ENCODE data around the gene PDE4D. TPM values are rescaled to one million over a fixed set of nuclear protein-coding genes. Genes with fewer than 3 reads are reported as not detected.

PDE4D gene
- total RNA-seq, 5 donors from 2014 or later (not counting 1 experiment from before 2014, with no cell fraction given), result 45.1 to 136 (median 64.9) TPM

DNA sequence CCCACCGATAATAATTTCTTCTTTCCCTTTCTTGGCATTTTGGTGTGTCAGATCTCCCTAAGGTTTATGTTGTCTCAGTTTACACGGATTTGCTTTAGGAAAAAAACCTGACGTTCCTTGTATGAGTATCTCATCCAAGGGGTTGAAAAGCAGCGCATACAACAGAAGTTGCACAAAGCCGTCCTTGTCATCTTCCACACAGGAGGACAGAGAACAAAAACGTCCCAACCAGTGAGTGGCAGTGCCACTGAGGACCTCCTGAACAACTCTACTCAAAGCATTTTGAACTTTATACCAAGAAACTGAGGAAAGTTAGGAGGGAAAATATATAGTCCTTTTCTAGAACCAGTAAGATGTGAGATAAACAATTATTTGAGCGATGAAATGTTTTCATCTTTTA lies 547.0 kb downstream of the PDE4D start:
- ATAC-seq (replicated peaks in 1 of 4), result no peak
- no peaks in the 10 kb centered on the region for H3K36me3 Mint-ChIP-seq
- Histone ChIP-seq H3K4me3 (ENCODE audit: control insufficient read depth in 1 of 2, extremely low read depth in 1 of 2, low read length in 1 of 2) (no peak overlapping the region), H3K27ac (ENCODE audit: low read length) (no peak overlapping the region), H3K9me3 (no peaks in the 10 kb centered on the region), H3K36me3 (ENCODE audit: control insufficient read depth in 2 of 2, extremely low read depth in 1 of 2, insufficient read depth in 1 of 2, low read length in 1 of 2) (no peaks in the 10 kb centered on the region), H3K4me1 (ENCODE audit: control insufficient read depth in 1 of 2, extremely low read depth in 1 of 2, insufficient read depth in 2 of 2, low read length in 2 of 2) (peaks cover 0 to 5% of the 10 kb centered on the region in 2 experiments), H3K27me3 (replicated peaks in 1 of 2; ENCODE audit: control insufficient read depth in 2 of 2, extremely low read depth in 1 of 2, insufficient read depth in 2 of 2, low read length in 1 of 2) (no peaks in the 10 kb centered on the region)
- H3K27me3 Mint-ChIP-seq, result peaks cover 4 to 12% of the 10 kb centered on the region in 2 donors
- no peak overlapping the region for H3K27ac Mint-ChIP-seq
- H3K9me3 Mint-ChIP-seq, result no peaks in the 10 kb centered on the region
- H3K4me1 Mint-ChIP-seq, result peaks cover 0 to 11% (median 0%) of the 10 kb centered on the region in 3 donors
- no peak overlapping the region for H3K4me3 Mint-ChIP-seq
- no peak for DNase-seq
- POLR2A ChIA-PET, result no interaction called here
- WGBS (ENCODE audit: insufficient coverage), result 90% methylated on average over 2 of the region's 7 CpGs
- CTCF ChIA-PET, result no interaction called here

DNA sequence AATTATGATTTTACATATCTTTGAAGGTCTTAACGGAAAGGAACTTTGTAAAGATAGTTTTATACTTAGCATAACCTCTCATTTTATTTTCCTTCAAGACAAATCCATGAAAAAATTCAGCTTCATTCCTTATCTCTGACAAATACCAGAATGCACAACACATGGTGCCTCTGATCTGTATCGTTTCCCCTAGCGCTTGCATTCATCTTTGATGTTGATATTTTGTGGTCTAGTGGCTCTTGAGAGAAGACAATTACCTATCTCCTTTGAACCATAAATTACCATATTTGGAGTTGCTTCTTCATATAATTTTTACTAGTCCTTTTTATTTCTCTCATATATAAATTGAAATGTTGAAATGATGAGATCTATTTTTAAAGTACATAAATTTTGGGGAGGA lies 551.3 kb downstream of the PDE4D start:
- Mint-ChIP-seq H3K36me3 (no peaks in the 10 kb centered on the region), H3K4me3 (no peak overlapping the region), H3K27me3 (peaks cover 6 to 21% of the 10 kb centered on the region in 2 donors), H3K9me3 (no peaks in the 10 kb centered on the region), H3K27ac (no peak overlapping the region), H3K4me1 (peaks cover 0 to 11% (median 0%) of the 10 kb centered on the region in 3 donors)
- Histone ChIP-seq H3K9me3 (no peaks in the 10 kb centered on the region), H3K4me3 (ENCODE audit: control insufficient read depth in 1 of 2, extremely low read depth in 1 of 2, low read length in 1 of 2) (no peak overlapping the region), H3K36me3 (ENCODE audit: control insufficient read depth in 2 of 2, extremely low read depth in 1 of 2, insufficient read depth in 1 of 2, low read length in 1 of 2) (no peaks in the 10 kb centered on the region), H3K27ac (ENCODE audit: low read length) (no peak overlapping the region), H3K27me3 (replicated peaks in 1 of 2; ENCODE audit: control insufficient read depth in 2 of 2, extremely low read depth in 1 of 2, insufficient read depth in 2 of 2, low read length in 1 of 2) (no peaks in the 10 kb centered on the region), H3K4me1 (ENCODE audit: control insufficient read depth in 1 of 2, extremely low read depth in 1 of 2, insufficient read depth in 2 of 2, low read length in 2 of 2) (peaks cover 0 to 5% of the 10 kb centered on the region in 2 experiments)
- POLR2A ChIA-PET, result no interaction called here
- no CpG with 5 or more reads among the region's 3 CpGs for WGBS (ENCODE audit: insufficient coverage)
- CTCF ChIA-PET, result interaction anchor here in 1 of 2 donors (0.8 kb wide), 1 partner anchor 12 kb away, joined by 3 read pairs; no protein-coding TSS in a partner anchor
- DNase-seq, result peak in 1 of 35 experiments; percentile 11
- peak in 1 of 4 experiments; percentile 70 for ATAC-seq (replicated peaks in 1 of 4)

DNA sequence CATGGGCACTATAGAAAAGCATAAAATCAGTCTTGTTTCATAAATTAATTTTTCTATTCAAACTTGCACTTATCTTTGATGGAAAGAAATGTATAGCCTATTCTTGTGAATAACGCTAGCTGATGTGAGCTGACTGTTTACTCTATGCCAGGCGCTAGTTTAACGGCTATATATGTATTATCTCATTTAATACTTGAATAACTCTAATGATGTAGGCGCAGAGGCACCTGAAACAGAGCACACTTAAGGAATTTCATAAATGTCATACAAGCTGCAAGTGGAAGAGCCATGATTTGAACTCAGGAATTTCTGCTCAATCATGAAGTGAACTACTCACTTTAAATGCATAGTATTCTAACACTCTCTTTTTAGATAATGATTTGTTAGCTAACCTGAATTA lies 551.8 kb downstream of the PDE4D start:
- Mint-ChIP-seq H3K9me3 (no peaks in the 10 kb centered on the region), H3K27ac (no peak overlapping the region), H3K27me3 (peaks cover 6 to 21% of the 10 kb centered on the region in 2 donors), H3K4me1 (peaks cover 0 to 11% (median 0%) of the 10 kb centered on the region in 3 donors), H3K4me3 (no peak overlapping the region), H3K36me3 (no peaks in the 10 kb centered on the region)
- Histone ChIP-seq H3K9me3 (no peaks in the 10 kb centered on the region), H3K4me3 (ENCODE audit: control insufficient read depth in 1 of 2, extremely low read depth in 1 of 2, low read length in 1 of 2) (no peak overlapping the region), H3K36me3 (ENCODE audit: control insufficient read depth in 2 of 2, extremely low read depth in 1 of 2, insufficient read depth in 1 of 2, low read length in 1 of 2) (no peaks in the 10 kb centered on the region), H3K27me3 (replicated peaks in 1 of 2; ENCODE audit: control insufficient read depth in 2 of 2, extremely low read depth in 1 of 2, insufficient read depth in 2 of 2, low read length in 1 of 2) (no peaks in the 10 kb centered on the region), H3K4me1 (ENCODE audit: control insufficient read depth in 1 of 2, extremely low read depth in 1 of 2, insufficient read depth in 2 of 2, low read length in 2 of 2) (peaks cover 0 to 5% of the 10 kb centered on the region in 2 experiments), H3K27ac (ENCODE audit: low read length) (no peak overlapping the region)
- no CpG with 5 or more reads among the region's 4 CpGs for WGBS (ENCODE audit: insufficient coverage)
- no peak for DNase-seq
- CTCF ChIA-PET, result no interaction called here
- ATAC-seq (replicated peaks in 1 of 4), result no peak
- POLR2A ChIA-PET, result no interaction called here

DNA sequence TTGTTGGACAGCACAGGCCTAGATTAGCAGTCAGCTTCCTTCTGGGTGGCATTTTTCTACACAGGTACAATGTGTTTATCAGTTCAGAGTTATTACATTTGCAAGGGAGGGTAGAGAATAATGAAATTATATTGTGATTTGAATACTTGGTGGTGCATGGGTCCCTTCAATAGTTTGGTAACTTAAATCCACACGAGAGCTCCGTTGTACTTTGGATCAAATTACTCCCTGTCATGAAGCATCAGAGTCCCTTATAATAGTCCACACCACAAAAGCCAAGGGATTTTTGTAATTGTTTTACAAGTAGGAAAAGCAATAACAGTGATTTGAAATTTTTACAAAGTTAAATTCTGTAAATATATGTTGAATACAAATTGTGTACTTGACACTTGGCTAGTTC lies 552.4 kb downstream of the PDE4D start:
- H3K27me3 Mint-ChIP-seq, result peaks cover 6 to 21% of the 10 kb centered on the region in 2 donors
- ChIA-PET POLR2A (no interaction called here), CTCF (no interaction called here)
- Histone ChIP-seq H3K27ac (ENCODE audit: low read length) (no peak overlapping the region), H3K36me3 (ENCODE audit: control insufficient read depth in 2 of 2, extremely low read depth in 1 of 2, insufficient read depth in 1 of 2, low read length in 1 of 2) (no peaks in the 10 kb centered on the region), H3K4me1 (ENCODE audit: control insufficient read depth in 1 of 2, extremely low read depth in 1 of 2, insufficient read depth in 2 of 2, low read length in 2 of 2) (peaks cover 0 to 5% of the 10 kb centered on the region in 2 experiments), H3K27me3 (replicated peaks in 1 of 2; ENCODE audit: control insufficient read depth in 2 of 2, extremely low read depth in 1 of 2, insufficient read depth in 2 of 2, low read length in 1 of 2) (no peaks in the 10 kb centered on the region), H3K9me3 (no peaks in the 10 kb centered on the region), H3K4me3 (ENCODE audit: control insufficient read depth in 1 of 2, extremely low read depth in 1 of 2, low read length in 1 of 2) (no peak overlapping the region)
- WGBS (ENCODE audit: insufficient coverage), result no CpG with 5 or more reads among the region's 2 CpGs
- H3K4me3 Mint-ChIP-seq, result no peak overlapping the region
- no peak for DNase-seq
- no peak for ATAC-seq (replicated peaks in 1 of 4)
- H3K4me1 Mint-ChIP-seq, result peaks cover 0 to 11% (median 0%) of the 10 kb centered on the region in 3 donors
- no peak overlapping the region for H3K27ac Mint-ChIP-seq
- H3K36me3 Mint-ChIP-seq, result no peaks in the 10 kb centered on the region
- H3K9me3 Mint-ChIP-seq, result no peaks in the 10 kb centered on the region

DNA sequence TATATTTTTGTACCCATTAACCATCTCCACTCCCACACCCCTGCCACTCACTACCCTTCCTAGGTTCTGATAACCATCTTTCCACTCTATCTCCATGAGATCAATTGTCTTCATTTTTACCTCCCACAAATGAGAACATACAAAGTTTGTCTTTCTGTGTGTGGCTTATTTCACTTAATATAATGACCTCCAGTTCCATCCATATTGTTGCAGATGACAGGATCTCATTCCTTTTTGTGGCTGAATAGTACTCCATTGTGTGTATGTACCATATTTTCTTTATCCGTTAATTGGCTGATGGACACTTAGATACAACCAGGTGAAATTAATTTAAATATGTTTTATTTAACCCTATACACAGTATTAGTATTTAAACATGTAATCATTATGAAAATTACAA lies 552.9 kb downstream of the PDE4D start:
- no peaks in the 10 kb centered on the region for H3K36me3 Mint-ChIP-seq
- POLR2A ChIA-PET, result no interaction called here
- H3K27ac Mint-ChIP-seq, result no peak overlapping the region
- peaks cover 6 to 21% of the 10 kb centered on the region in 2 donors for H3K27me3 Mint-ChIP-seq
- no peak for ATAC-seq (replicated peaks in 1 of 4)
- H3K4me3 Mint-ChIP-seq, result no peak overlapping the region
- H3K4me3 ChIP-seq (ENCODE audit: control insufficient read depth in 1 of 2, extremely low read depth in 1 of 2, low read length in 1 of 2), result no peak overlapping the region
- no peak for DNase-seq
- H3K36me3 ChIP-seq (ENCODE audit: control insufficient read depth in 2 of 2, extremely low read depth in 1 of 2, insufficient read depth in 1 of 2, low read length in 1 of 2), result no peaks in the 10 kb centered on the region
- H3K9me3 Mint-ChIP-seq, result no peaks in the 10 kb centered on the region
- no peak overlapping the region for H3K27ac ChIP-seq (ENCODE audit: low read length)
- CTCF ChIA-PET, result no interaction called here
- H3K4me1 Mint-ChIP-seq, result peaks cover 0 to 11% (median 0%) of the 10 kb centered on the region in 3 donors
- H3K27me3 ChIP-seq (replicated peaks in 1 of 2; ENCODE audit: control insufficient read depth in 2 of 2, extremely low read depth in 1 of 2, insufficient read depth in 2 of 2, low read length in 1 of 2), result no peaks in the 10 kb centered on the region
- no peaks in the 10 kb centered on the region for H3K9me3 ChIP-seq
- H3K4me1 ChIP-seq (ENCODE audit: control insufficient read depth in 1 of 2, extremely low read depth in 1 of 2, insufficient read depth in 2 of 2, low read length in 2 of 2), result peaks cover 0 to 5% of the 10 kb centered on the region in 2 experiments
- no CpG with 5 or more reads among the region's 1 CpG for WGBS (ENCODE audit: insufficient coverage)

DNA sequence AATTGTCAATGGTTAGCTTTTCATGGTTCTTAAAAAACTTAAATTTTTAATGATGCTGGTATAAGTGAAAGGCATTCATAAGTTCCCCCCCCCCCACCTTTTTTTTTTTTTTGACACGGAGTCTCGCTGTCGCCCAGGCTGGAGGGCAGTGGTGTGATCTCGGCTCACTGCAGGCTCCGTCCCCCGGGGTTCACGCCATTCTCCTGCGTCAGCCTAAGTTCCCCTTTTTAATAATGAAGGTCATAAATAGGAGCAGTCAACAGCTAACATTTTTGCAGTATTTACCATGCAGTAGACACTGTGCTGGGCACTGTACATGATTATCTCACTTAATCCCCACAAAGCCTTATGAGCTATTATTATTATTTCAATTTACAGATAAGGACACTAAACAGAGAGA lies 556.3 kb downstream of the PDE4D start:
- Mint-ChIP-seq H3K4me3 (no peak overlapping the region), H3K27ac (no peak overlapping the region), H3K36me3 (no peaks in the 10 kb centered on the region), H3K9me3 (no peaks in the 10 kb centered on the region), H3K4me1 (peaks cover 0 to 7% (median 0%) of the 10 kb centered on the region in 3 donors), H3K27me3 (peaks cover 6 to 12% of the 10 kb centered on the region in 2 donors)
- Histone ChIP-seq H3K27me3 (replicated peaks in 1 of 2; ENCODE audit: control insufficient read depth in 2 of 2, extremely low read depth in 1 of 2, insufficient read depth in 2 of 2, low read length in 1 of 2) (no peaks in the 10 kb centered on the region), H3K27ac (ENCODE audit: low read length) (no peak overlapping the region), H3K36me3 (ENCODE audit: control insufficient read depth in 2 of 2, extremely low read depth in 1 of 2, insufficient read depth in 1 of 2, low read length in 1 of 2) (no peaks in the 10 kb centered on the region), H3K4me1 (ENCODE audit: control insufficient read depth in 1 of 2, extremely low read depth in 1 of 2, insufficient read depth in 2 of 2, low read length in 2 of 2) (peaks cover 0 to 2% of the 10 kb centered on the region in 2 experiments), H3K4me3 (ENCODE audit: control insufficient read depth in 1 of 2, extremely low read depth in 1 of 2, low read length in 1 of 2) (no peak overlapping the region), H3K9me3 (no peaks in the 10 kb centered on the region)
- DNase-seq, result no peak
- POLR2A ChIA-PET, result interaction anchor here in 1 of 2 donors (0.6 kb wide), 1 partner anchor 442 kb away, joined by 7 read pairs; no protein-coding TSS in a partner anchor
- no CpG with 5 or more reads among the region's 8 CpGs for WGBS (ENCODE audit: insufficient coverage)
- no peak for ATAC-seq (replicated peaks in 1 of 4)
- CTCF ChIA-PET, result no interaction called here

DNA sequence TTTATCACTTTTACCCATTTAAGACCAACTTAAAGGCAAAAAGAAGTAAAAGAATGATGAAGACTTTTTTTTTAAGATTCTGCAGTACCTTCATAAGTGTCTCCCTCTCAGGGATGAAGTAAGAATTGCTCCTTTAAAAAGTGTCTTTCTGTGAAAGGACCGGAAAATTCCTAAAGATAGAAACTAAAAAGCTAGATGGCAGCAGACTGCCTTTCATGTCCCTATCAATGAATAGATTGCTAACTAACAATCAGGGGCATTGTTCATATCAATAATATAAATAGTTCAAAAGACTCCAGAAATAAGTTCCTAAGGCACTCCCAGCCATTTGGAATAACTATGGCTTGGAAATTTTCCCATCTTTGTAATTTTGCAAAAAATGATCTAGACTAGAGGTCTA lies 558.0 kb downstream of the PDE4D start:
- H3K4me3 ChIP-seq (ENCODE audit: control insufficient read depth in 1 of 2, extremely low read depth in 1 of 2, low read length in 1 of 2), result no peak overlapping the region
- H3K27me3 ChIP-seq (replicated peaks in 1 of 2; ENCODE audit: control insufficient read depth in 2 of 2, extremely low read depth in 1 of 2, insufficient read depth in 2 of 2, low read length in 1 of 2), result no peaks in the 10 kb centered on the region
- no peaks in the 10 kb centered on the region for H3K36me3 ChIP-seq (ENCODE audit: control insufficient read depth in 2 of 2, extremely low read depth in 1 of 2, insufficient read depth in 1 of 2, low read length in 1 of 2)
- no peak overlapping the region for H3K27ac ChIP-seq (ENCODE audit: low read length)
- Mint-ChIP-seq H3K27ac (no peak overlapping the region), H3K36me3 (no peaks in the 10 kb centered on the region), H3K4me3 (no peak overlapping the region), H3K9me3 (no peaks in the 10 kb centered on the region), H3K27me3 (peaks cover 4 to 10% of the 10 kb centered on the region in 2 donors), H3K4me1 (no peaks in the 10 kb centered on the region)
- DNase-seq (no peak), ATAC-seq (replicated peaks in 1 of 4) (no peak)
- no peaks in the 10 kb centered on the region for H3K9me3 ChIP-seq
- ChIA-PET POLR2A (no interaction called here), CTCF (no interaction called here)
- no CpG with 5 or more reads among the region's 1 CpG for WGBS (ENCODE audit: insufficient coverage)
- no peaks in the 10 kb centered on the region for H3K4me1 ChIP-seq (ENCODE audit: control insufficient read depth in 1 of 2, extremely low read depth in 1 of 2, insufficient read depth in 2 of 2, low read length in 2 of 2)
